ENCODE results near the gene KNTC1.

DNA sequence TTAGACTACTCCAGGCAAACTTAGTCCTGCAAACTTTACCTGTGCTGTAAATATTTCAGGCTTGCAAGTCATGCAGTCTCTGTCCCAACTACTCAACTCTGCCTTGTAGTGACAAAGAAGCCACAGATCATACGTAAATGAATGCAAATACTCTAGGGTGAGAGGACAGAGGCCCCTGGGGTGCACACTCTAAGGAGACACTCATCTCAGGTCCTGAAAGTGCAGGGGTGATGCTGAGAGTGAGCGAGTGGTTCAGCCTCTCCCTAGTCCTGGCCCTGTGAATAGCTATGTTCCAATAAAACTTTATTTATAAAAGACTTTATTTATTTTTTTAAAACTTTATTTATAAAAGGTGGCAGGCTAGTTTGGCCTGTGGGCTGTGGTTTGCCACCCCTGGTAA is 141.2 kb downstream of the KNTC1 start:
- TF ChIP-seq POLR2A (IDR thresholded peaks at IDR 0.05): no peak
- TF ChIP-seq, protein P1, sequence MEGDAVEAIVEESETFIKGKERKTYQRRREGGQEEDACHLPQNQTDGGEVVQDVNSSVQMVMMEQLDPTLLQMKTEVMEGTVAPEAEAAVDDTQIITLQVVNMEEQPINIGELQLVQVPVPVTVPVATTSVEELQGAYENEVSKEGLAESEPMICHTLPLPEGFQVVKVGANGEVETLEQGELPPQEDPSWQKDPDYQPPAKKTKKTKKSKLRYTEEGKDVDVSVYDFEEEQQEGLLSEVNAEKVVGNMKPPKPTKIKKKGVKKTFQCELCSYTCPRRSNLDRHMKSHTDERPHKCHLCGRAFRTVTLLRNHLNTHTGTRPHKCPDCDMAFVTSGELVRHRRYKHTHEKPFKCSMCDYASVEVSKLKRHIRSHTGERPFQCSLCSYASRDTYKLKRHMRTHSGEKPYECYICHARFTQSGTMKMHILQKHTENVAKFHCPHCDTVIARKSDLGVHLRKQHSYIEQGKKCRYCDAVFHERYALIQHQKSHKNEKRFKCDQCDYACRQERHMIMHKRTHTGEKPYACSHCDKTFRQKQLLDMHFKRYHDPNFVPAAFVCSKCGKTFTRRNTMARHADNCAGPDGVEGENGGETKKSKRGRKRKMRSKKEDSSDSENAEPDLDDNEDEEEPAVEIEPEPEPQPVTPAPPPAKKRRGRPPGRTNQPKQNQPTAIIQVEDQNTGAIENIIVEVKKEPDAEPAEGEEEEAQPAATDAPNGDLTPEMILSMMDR (IDR thresholded peaks at IDR 0.05): no peak
